ENCODE results near the gene PNPLA5. TPM values are rescaled to one million over a fixed set of nuclear protein-coding genes. Genes with fewer than 3 reads are reported as not detected.

Gene PNPLA5
- total and polyA plus RNA-seq, 2 of the 8 experiments (the other 6 are each of a cell fraction or from before 2014, with no cell fraction given), result 3.9 to 6.8 TPM

DNA sequence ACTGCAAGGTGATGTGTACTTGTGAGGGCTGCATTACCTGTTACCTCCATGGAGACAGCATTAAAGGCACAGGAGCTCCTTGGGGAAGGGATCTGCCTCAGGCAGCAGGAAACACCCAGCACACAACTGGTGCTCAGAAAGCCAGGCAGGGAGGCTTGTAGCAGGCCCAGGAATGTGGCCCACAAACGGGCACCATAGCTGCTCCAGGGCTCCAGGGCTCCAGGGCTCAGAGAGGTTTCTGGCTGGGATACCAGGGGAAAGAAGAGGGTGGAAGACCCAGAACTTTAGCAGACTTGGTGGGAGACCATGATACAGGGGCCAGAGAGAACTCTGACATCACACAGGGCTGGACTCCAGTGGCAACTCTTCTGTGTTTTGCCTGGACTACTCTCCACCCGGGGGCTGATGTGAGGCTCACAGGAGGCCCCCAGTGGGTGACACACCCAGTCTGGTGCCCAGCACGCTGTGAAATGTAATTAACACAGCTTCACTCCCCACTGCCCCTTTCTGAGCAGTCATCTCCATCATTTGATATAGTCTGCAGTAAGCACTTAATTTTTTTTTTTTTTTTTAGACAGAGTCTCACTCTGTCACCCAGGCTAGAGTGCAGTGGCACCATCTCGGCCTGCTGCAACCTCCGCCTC, 14.8 kb downstream of the PNPLA5 start (continued):
- TF ChIP-seq BRCA1 (IDR thresholded peaks at IDR 0.05; ENCODE audit: low read depth, low read length) (no peak), RAD21 (IDR thresholded peaks at IDR 0.05 in 1 of 2, conservative IDR thresholded peaks at IDR 0.05 in 1 of 2; ENCODE audit: low read depth in 2 of 2, low read length in 2 of 2) (no peak)
